Prostate gland (tissue), 2 donors: ENCODE data around the gene PSTPIP1.

Experiments
- CTCF ChIP-seq, 4 experiments: fragments of 200-600 bp in 2 of 4; fragments of 450-650 bp in 2 of 4; sonication (generic) in 2 of 4; IDR thresholded peaks; 1 replicate in 3 of 4; 2 replicates in 1 of 4; pipeline ENCODE4 v1.5.1; 2016 to 2019; ENCODE audit warnings: antibody characterized with exemption in 4 of 4, mild to moderate bottlenecking in 2 of 4, moderate library complexity in 2 of 4
- POLR2AphosphoS5 ChIP-seq: sonication (generic); formaldehyde crosslinking; IDR thresholded peaks from one replicate; pipeline ENCODE4 v1.6.1; 2017; ENCODE audit warnings: antibody characterized with exemption

- TF ChIP-seq CTCF (IDR thresholded peaks at IDR 0.05) (no peak), POLR2AphosphoS5 (no peak)
Measured at GRCh38 chr15:77002954-77003912, 8.3 kb downstream of the PSTPIP1 start.
